A549 (cell line): ENCODE measurements around the gene TMEM30B. TPM values are rescaled to one million over a fixed set of nuclear protein-coding genes. Genes with fewer than 3 reads are reported as not detected.

Source experiments
- ATAC-seq, 2 experiments: fragments of 200-7000 bp in 1 of 2; fragments of >200 bp in 1 of 2; cut with Nextera tagmentation in 1 of 2; cut with Tn5 transposase in 1 of 2; 3 replicates each; pipeline versions ENCODE4 v1.8.0 to v1.9.1; 2018 to 2020; ENCODE audit warnings: mild to moderate bottlenecking in 1 of 2, moderate library complexity in 1 of 2
- CTCF ChIA-PET: fragments of 300-600 bp; sonication (Branson Sonifier 250); formaldehyde crosslinking; extraction: SDS; loops from one replicate; lab custom pipeline; 2021; ENCODE audit warnings: antibody characterized with exemption, inconsistent platforms; lab: Yijun Ruan, JAX
- POLR2A ChIA-PET: fragments of 350-600 bp; formaldehyde crosslinking; extraction: SDS; loops from one replicate; lab custom pipeline; 2021; ENCODE audit warnings: antibody characterized with exemption, inconsistent platforms; lab: Yijun Ruan, JAX
- DNase-seq, 2 experiments: peaks; one replicate each; pipeline versions ENCODE4 v3.0.0 to v3.0.0-alpha.2; 2011 to 2016; ENCODE audit warnings: low read depth in 1 of 2, low spot score in 1 of 2
- FAIRE-seq: peaks from 2 replicates; lab custom pipeline; 2011; peaks lifted over from hg19 to GRCh38; lab: Jason Lieb, UNC
- H3K27ac ChIP-seq, 2 experiments: fragments of >200 bp; sonication (Bioruptor Twin); formaldehyde crosslinking; 3 replicates each; pipeline ENCODE4 v1.5.1; 2016 to 2017
- H3K4me1 ChIP-seq: fragments of >200 bp; sonication (Bioruptor Twin); formaldehyde crosslinking; 3 replicates; pipeline ENCODE4 v1.6.1; 2016
- H3K4me2 ChIP-seq: fragments of >200 bp; sonication (Bioruptor Twin); formaldehyde crosslinking; 3 replicates; pipeline ENCODE4 v1.6.1; 2016
- H3K4me3 ChIP-seq: fragments of >200 bp; sonication (Bioruptor Twin); formaldehyde crosslinking; 3 replicates; pipeline ENCODE4 v1.5.1; 2016
- H3K9me3 ChIP-seq: fragments of >200 bp; sonication (Bioruptor Twin); formaldehyde crosslinking; 3 replicates; pipeline ENCODE4 v1.6.1; 2016
- ATOH8 ChIP-seq: fragments of 250-450 bp; sonication (Bioruptor Pico); IDR thresholded peaks from 2 replicates; pipeline ENCODE4 v1.5.0; 2020; ENCODE audit warnings: low read depth, mild to moderate bottlenecking, moderate library complexity
- BHLHE40 ChIP-seq: IDR thresholded peaks from 2 replicates; pipeline ENCODE4 v1.6.1; 2012; ENCODE audit warnings: low read depth, low read length, inconsistent platforms
- CBX8 ChIP-seq: fragments of 200-600 bp; sonication (generic); IDR thresholded peaks from 2 replicates; pipeline ENCODE4 v1.6.1; 2016
- CHD4 ChIP-seq: fragments of 200-600 bp; sonication (generic); IDR thresholded peaks from 2 replicates; pipeline ENCODE4 v1.6.1; 2016; ENCODE audit warnings: antibody characterized with exemption, mild to moderate bottlenecking, borderline replicate concordance
- CTCF ChIP-seq: fragments of >200 bp; sonication (Bioruptor Twin); formaldehyde crosslinking; IDR thresholded peaks from 3 replicates; pipeline ENCODE4 v1.5.1; 2016
- E2F6 ChIP-seq: IDR thresholded peaks from 2 replicates; pipeline ENCODE4 v1.6.1; 2012; ENCODE audit warnings: low read depth, borderline replicate concordance
- EHMT2 ChIP-seq: fragments of 200-600 bp; sonication (generic); IDR thresholded peaks from 2 replicates; pipeline ENCODE4 v1.6.1; 2016; ENCODE audit warnings: antibody characterized with exemption, low read depth, mild to moderate bottlenecking, moderate library complexity
- FOSB ChIP-seq: fragments of 250-450 bp; sonication (Bioruptor Pico); IDR thresholded peaks from 2 replicates; pipeline ENCODE4 v1.5.0; 2020; ENCODE audit warnings: mild to moderate bottlenecking, moderate library complexity
- HDAC2 ChIP-seq: fragments of 200-600 bp; sonication (generic); IDR thresholded peaks from 2 replicates; pipeline ENCODE4 v1.6.1; 2016
- HMGXB4 ChIP-seq: fragments of 250-450 bp; sonication (Bioruptor Pico); IDR thresholded peaks from 2 replicates; pipeline ENCODE4 v1.5.0; 2021; ENCODE audit warnings: mild to moderate bottlenecking, moderate library complexity, borderline replicate concordance
- HOXA7 ChIP-seq: fragments of 250-450 bp; sonication (Bioruptor Pico); IDR thresholded peaks from 2 replicates; pipeline ENCODE4 v1.5.0; 2020; ENCODE audit warnings: mild to moderate bottlenecking, moderate library complexity
- JUNB ChIP-seq: fragments of >200 bp; sonication (Bioruptor Twin); formaldehyde crosslinking; IDR thresholded peaks from 2 replicates; pipeline ENCODE4 v1.6.1; 2016
- KDM5A ChIP-seq: fragments of 200-600 bp; sonication (generic); IDR thresholded peaks from 2 replicates; pipeline ENCODE4 v1.6.1; 2016; ENCODE audit warnings: antibody characterized with exemption, mild to moderate bottlenecking
- POLR2A ChIP-seq: IDR thresholded peaks from 2 replicates; pipeline ENCODE4 v1.6.1; 2012; ENCODE audit warnings: mild to moderate bottlenecking, low read length
- RAD21 ChIP-seq, 2 experiments: fragments of >200 bp in 1 of 2; sonication (Bioruptor Twin) in 1 of 2; formaldehyde crosslinking in 1 of 2; IDR thresholded peaks in 1 of 2; conservative IDR thresholded peaks in 1 of 2; 2 replicates in 1 of 2; 3 replicates in 1 of 2; pipeline ENCODE4 v1.6.1; 2012 to 2018; ENCODE audit warnings: inconsistent platforms in 1 of 2
- RARB ChIP-seq: fragments of 250-450 bp; sonication (Bioruptor Pico); IDR thresholded peaks from 2 replicates; pipeline ENCODE4 v1.8.0; 2021; ENCODE audit warnings: mild to moderate bottlenecking, moderate library complexity
- REST ChIP-seq: fragments of 200-600 bp; sonication (generic); IDR thresholded peaks from 2 replicates; pipeline ENCODE4 v1.6.1; 2016; ENCODE audit warnings: antibody characterized with exemption, mild to moderate bottlenecking, moderate library complexity
- TFCP2L1 ChIP-seq: fragments of 250-450 bp; sonication (Bioruptor Pico); IDR thresholded peaks from 2 replicates; pipeline ENCODE4 v1.5.0; 2021; ENCODE audit warnings: mild to moderate bottlenecking
- USF2 ChIP-seq: fragments of 450-650 bp; IDR thresholded peaks from 2 replicates; pipeline ENCODE4 v1.6.1; 2014; ENCODE audit warnings: antibody characterized with exemption
- ZNF302 ChIP-seq: fragments of 250-450 bp; sonication (Bioruptor Pico); IDR thresholded peaks from 2 replicates; pipeline ENCODE4 v1.9.0; 2021; ENCODE audit warnings: inconsistent platforms, mild to moderate bottlenecking, moderate library complexity
- WGBS: methylation state at CpG from one replicate; pipeline ENCODE4 v1.1.6; 2017; ENCODE audit errors: missing lambda C conversion rate; 5-methylcytosine and 5-hydroxymethylcytosine counted together
- polyA plus RNA-seq, 4 experiments: library from polyadenylated mRNA; depleted of rRNA in 3 of 4; stranded (reverse); fragments of >200 nt; fragmentation: RNase III in 1 of 4; extraction: RNeasy Plus Mini Kit Qiagen cat#74134 plus additional on column Dnase treatment in 1 of 4; gene quantifications; 2 replicates in 3 of 4; 3 replicates in 1 of 4; pipeline ENCODE4 v1.2.3, GENCODE V29; 2011 to 2017

TMEM30B gene
- polyA plus RNA-seq, 2 of the 4 experiments (the other 2 are of a cell fraction): 0.16 to 0.21 TPM

GRCh38 chr14:61233436-61233956 is 47.6 kb downstream of the TMEM30B start:
- 60% methylated on average over 3 of the region's 3 CpGs for WGBS

GRCh38 chr14:61231810-61232209 is 49.3 kb downstream of the TMEM30B start:
- ChIA-PET CTCF (interaction anchor here (3.0 kb wide), 1 partner anchor 20 kb away, joined by 12 read pairs; no protein-coding TSS in a partner anchor), POLR2A (no interaction called here)
- no peaks in the 10 kb centered on the region for H3K9me3 ChIP-seq
- no peak overlapping the region for H3K4me2 ChIP-seq
- H3K4me1 ChIP-seq: peaks cover 6% of the 10 kb centered on the region; the same call in 1 of the 3 replicates
- WGBS: 81% methylated on average over 4 of the region's 4 CpGs
- no peak for FAIRE-seq
- H3K27ac ChIP-seq: no peak overlapping the region
- no peak for DNase-seq
- no peak overlapping the region for H3K4me3 ChIP-seq
- no peak for TF ChIP-seq HDAC2
- no peak for TF ChIP-seq CTCF
- no peak for TF ChIP-seq POLR2A
- no peak for TF ChIP-seq HOXA7
- no peak for TF ChIP-seq RARB (CRISPR knock-in tag)
- TF ChIP-seq E2F6: no peak
- TF ChIP-seq FOSB (CRISPR knock-in tag): no peak
- TF ChIP-seq ZNF302 (CRISPR knock-in tag): no peak
- TF ChIP-seq CHD4: no peak
- no peak for TF ChIP-seq EHMT2
- ATAC-seq: no peak

More at GRCh38 chr14:61233436-61233956, 47.6 kb downstream of the TMEM30B start:
- H3K4me2 ChIP-seq: no peak overlapping the region
- DNase-seq (no peak), FAIRE-seq (no peak), ATAC-seq (no peak)
- ChIA-PET POLR2A (no interaction called here), CTCF (interaction anchor here (3.0 kb wide), 1 partner anchor 18 kb away, joined by 12 read pairs; no protein-coding TSS in a partner anchor)
- H3K4me1 ChIP-seq: peaks cover 6% of the 10 kb centered on the region; the same call in 1 of the 3 replicates
- no peak overlapping the region for H3K27ac ChIP-seq
- TF ChIP-seq ZNF302 (CRISPR knock-in tag): no peak
- no peak for TF ChIP-seq POLR2A
- TF ChIP-seq BHLHE40: no peak
- TF ChIP-seq RAD21 (conservative IDR thresholded peaks at IDR 0.05 in 1 of 2, IDR thresholded peaks at IDR 0.05 in 1 of 2): 0 out of 5 replicates have a peak, but pooled peaks have one; percentile 4 to 10
- TF ChIP-seq HMGXB4 (CRISPR knock-in tag): no peak
- H3K4me3 ChIP-seq: no peak overlapping the region
- H3K9me3 ChIP-seq: no peaks in the 10 kb centered on the region

- ChIA-PET POLR2A (no interaction called here), CTCF (no interaction called here)
- FAIRE-seq (no peak), DNase-seq (no peak), ATAC-seq (no peak)
- WGBS: 74% methylated on average over 4 of the region's 4 CpGs
- Histone ChIP-seq H3K4me2 (no peak overlapping the region), H3K9me3 (no peaks in the 10 kb centered on the region), H3K4me1 (peaks cover 6% of the 10 kb centered on the region; the same call in 1 of the 3 replicates), H3K4me3 (no peak overlapping the region), H3K27ac (no peak overlapping the region)
- no peak for TF ChIP-seq HMGXB4 (CRISPR knock-in tag)
- TF ChIP-seq RARB (CRISPR knock-in tag): no peak
- no peak for TF ChIP-seq JUNB
- TF ChIP-seq TFCP2L1 (CRISPR knock-in tag): no peak
- no peak for TF ChIP-seq CBX8
- no peak for TF ChIP-seq REST
- no peak for TF ChIP-seq ZNF302 (CRISPR knock-in tag)
- TF ChIP-seq ATOH8 (CRISPR knock-in tag): no peak
- no peak for TF ChIP-seq USF2
- no peak for TF ChIP-seq KDM5A
Measured at GRCh38 chr14:61229981-61230380, 51.2 kb downstream of the TMEM30B start.
